Nephron (organoid): ENCODE results near the gene ATP11A.
A peak's percentile ranks its signal among the peaks of the same experiment; 100 is the strongest.

Experiments used
- H3K27ac Mint-ChIP-seq, 3 experiments: 2 replicates each; pipeline ENCODE4 v1.8.0; 2020; ENCODE audit warnings: mixed read lengths in 3 of 3, mild to moderate bottlenecking in 2 of 3, moderate library complexity in 1 of 3
- H3K27me3 Mint-ChIP-seq: 2 replicates; pipeline ENCODE4 v1.8.0; 2021; ENCODE audit warnings: low read depth, mild to moderate bottlenecking, moderate library complexity, mixed read lengths
- H3K36me3 Mint-ChIP-seq: 2 replicates; pipeline ENCODE4 v1.8.0; 2020; ENCODE audit warnings: low read depth, mixed read lengths
- H3K4me1 Mint-ChIP-seq: 2 replicates; pipeline ENCODE4 v1.8.0; 2020; ENCODE audit warnings: mixed read lengths
- H3K4me3 Mint-ChIP-seq, 3 experiments: 2 replicates each; pipeline ENCODE4 v1.8.0; 2020; ENCODE audit warnings: mild to moderate bottlenecking in 3 of 3, mixed read lengths in 3 of 3, moderate library complexity in 2 of 3
- H3K9me3 Mint-ChIP-seq: 2 replicates; pipeline ENCODE4 v1.8.0; 2020; ENCODE audit warnings: mixed read lengths
- TF ChIP-seq, protein P1 (sequence below), 3 experiments: fragments of 200-600 bp; sonication (generic); IDR thresholded peaks; one replicate each; pipeline ENCODE4 v1.5.0; 2021; ENCODE audit warnings: antibody characterized with exemption in 3 of 3; ENCODE audit not compliant: unreplicated experiment in 3 of 3

ATP11A gene

DNA sequence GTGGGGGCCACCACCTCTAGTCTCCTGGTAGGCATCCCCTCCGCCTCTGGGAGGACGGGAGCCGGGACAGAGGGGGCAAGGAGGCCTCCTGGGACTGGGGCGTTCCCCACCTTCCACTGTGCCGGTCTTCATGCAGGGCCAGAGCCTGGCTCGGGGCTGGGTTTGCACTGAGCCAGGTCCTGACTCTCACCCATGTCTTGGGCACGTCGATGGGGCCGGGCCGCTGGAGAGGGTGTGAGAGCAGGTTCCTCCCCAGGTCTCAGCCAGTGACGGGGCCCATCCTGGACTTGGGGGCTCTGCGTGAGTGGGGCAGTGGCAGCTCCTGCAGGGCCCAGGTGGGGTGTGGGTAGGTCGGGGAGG is 26.6 kb downstream of the ATP11A start:
- H3K9me3 Mint-ChIP-seq: peaks cover 13% of the 10 kb centered on the region
- H3K4me3 Mint-ChIP-seq: no peak overlapping the region
- no peak overlapping the region for H3K27ac Mint-ChIP-seq
- peaks cover 25% of the 10 kb centered on the region for H3K36me3 Mint-ChIP-seq
- TF ChIP-seq, protein P1, sequence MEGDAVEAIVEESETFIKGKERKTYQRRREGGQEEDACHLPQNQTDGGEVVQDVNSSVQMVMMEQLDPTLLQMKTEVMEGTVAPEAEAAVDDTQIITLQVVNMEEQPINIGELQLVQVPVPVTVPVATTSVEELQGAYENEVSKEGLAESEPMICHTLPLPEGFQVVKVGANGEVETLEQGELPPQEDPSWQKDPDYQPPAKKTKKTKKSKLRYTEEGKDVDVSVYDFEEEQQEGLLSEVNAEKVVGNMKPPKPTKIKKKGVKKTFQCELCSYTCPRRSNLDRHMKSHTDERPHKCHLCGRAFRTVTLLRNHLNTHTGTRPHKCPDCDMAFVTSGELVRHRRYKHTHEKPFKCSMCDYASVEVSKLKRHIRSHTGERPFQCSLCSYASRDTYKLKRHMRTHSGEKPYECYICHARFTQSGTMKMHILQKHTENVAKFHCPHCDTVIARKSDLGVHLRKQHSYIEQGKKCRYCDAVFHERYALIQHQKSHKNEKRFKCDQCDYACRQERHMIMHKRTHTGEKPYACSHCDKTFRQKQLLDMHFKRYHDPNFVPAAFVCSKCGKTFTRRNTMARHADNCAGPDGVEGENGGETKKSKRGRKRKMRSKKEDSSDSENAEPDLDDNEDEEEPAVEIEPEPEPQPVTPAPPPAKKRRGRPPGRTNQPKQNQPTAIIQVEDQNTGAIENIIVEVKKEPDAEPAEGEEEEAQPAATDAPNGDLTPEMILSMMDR (IDR thresholded peaks at IDR 0.05; ENCODE audit: unreplicated experiment in 3 of 3): no peak
- H3K27me3 Mint-ChIP-seq: peaks cover 6% of the 10 kb centered on the region
- peaks cover 53% of the 10 kb centered on the region for H3K4me1 Mint-ChIP-seq

DNA sequence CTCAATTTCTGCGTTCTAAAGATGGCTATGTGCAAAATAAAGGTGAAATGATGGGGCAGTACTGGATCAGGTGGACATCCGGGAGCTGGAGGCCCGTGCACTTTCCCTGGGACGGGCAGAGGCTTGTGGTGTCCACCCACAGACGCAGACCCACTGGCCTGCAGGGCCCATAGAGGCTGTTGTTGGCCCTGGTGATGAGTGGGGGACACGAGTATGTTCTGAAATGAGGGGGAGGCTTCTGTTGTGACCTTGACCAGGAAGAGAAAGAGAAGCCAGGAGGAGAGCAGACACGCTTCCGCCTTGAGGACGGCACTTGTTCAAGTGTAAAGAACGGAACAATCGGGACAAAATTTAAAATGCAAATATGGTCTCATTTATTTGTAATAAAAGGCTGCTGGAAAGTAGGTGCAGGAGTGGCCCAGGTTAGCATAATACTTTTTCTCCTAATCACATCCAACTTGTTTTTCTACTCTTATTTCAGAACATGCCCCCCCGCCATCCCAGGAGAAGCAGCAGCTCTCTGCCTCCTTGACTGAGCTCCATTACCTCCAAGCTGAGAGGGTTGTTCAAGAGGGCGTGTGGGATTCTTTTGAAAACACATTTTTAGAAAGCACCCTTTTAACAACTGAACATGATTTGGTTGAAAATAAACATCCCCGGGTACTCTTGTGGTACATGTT is 27.1 kb downstream of the ATP11A start:
- Mint-ChIP-seq H3K27ac (peak overlapping the region in 2 of 3 experiments; percentile 16 to 34), H3K9me3 (peaks cover 13% of the 10 kb centered on the region), H3K4me1 (peaks cover 53% of the 10 kb centered on the region), H3K36me3 (peaks cover 25% of the 10 kb centered on the region), H3K4me3 (no peak overlapping the region), H3K27me3 (peaks cover 8% of the 10 kb centered on the region)
- TF ChIP-seq, protein P1 (IDR thresholded peaks at IDR 0.05; ENCODE audit: unreplicated experiment in 3 of 3): no peak

DNA sequence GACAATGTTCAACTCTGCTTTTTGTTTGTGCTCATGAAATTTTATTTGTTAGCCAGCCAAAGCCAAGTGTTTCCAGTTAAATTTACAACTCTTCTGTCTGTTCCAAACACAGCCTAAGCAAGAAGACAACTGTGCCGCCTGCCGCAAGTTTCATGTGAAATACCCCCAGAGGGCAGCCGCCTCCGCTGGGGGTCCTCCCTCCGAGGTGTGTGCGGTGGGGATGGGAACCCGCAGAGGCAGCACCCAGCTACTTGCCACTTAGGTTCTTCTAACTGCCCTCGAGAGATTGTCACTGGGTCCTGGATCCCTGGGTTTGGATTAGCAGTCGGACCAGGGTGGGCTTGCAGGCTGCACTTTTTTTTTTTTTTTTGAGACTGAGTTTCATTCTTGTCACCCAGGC is 28.5 kb downstream of the ATP11A start:
- Mint-ChIP-seq H3K36me3 (peaks cover 25% of the 10 kb centered on the region), H3K9me3 (peaks cover 13% of the 10 kb centered on the region), H3K4me1 (peaks cover 53% of the 10 kb centered on the region), H3K27ac (no peak overlapping the region), H3K27me3 (peaks cover 14% of the 10 kb centered on the region), H3K4me3 (no peak overlapping the region)
- TF ChIP-seq, protein P1 (IDR thresholded peaks at IDR 0.05; ENCODE audit: unreplicated experiment in 3 of 3): no peak

DNA sequence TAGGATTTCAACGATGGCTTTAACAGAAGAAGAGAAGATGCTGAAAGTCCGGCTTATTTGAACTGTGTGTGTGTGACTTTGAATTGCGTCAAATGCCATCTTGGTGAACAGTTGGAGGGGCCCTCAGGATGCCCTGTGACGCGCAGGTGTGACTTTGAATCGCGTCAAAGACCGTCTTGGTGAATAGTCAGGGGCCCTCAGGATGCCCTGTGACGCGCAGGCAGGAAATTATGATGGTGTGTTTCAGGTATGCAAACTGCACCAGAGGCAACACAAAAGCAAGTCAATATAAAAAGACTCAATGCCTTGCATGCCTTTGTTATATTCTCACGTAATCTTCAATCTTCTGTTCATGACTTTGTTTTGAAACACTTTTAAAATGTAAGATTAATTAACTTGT is 29.2 kb downstream of the ATP11A start:
- Mint-ChIP-seq H3K9me3 (peaks cover 10% of the 10 kb centered on the region), H3K27me3 (peaks cover 16% of the 10 kb centered on the region), H3K4me3 (no peak overlapping the region), H3K4me1 (peaks cover 53% of the 10 kb centered on the region), H3K36me3 (peaks cover 25% of the 10 kb centered on the region), H3K27ac (peak overlapping the region in 2 of 3 experiments; percentile 34 to 45)
- TF ChIP-seq, protein P1 (IDR thresholded peaks at IDR 0.05; ENCODE audit: unreplicated experiment in 3 of 3): no peak

DNA sequence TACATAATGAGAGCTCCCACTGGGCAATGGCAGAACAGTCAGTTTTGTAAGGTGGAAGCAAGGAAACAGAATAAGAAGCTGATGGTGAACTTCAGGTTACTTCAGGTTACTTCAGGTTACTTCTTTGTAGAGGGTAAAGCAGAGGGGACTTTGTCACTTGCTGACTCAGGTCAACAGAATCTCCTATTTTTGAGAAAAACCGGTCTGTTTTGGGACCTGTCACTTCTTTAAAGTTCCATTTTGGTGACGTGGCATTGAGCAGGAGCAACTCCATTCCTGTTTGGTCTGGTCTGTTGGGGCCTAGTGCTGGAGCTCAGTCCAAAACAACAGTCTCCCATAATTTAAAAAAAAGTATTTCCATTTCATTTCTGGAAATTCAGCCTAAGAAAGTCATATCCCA is 29.7 kb downstream of the ATP11A start:
- TF ChIP-seq, protein P1 (IDR thresholded peaks at IDR 0.05; ENCODE audit: unreplicated experiment in 3 of 3): no peak
- H3K4me3 Mint-ChIP-seq: no peak overlapping the region
- peaks cover 16% of the 10 kb centered on the region for H3K27me3 Mint-ChIP-seq
- peak overlapping the region in 2 of 3 experiments; percentile 34 to 45 for H3K27ac Mint-ChIP-seq
- H3K36me3 Mint-ChIP-seq: peaks cover 23% of the 10 kb centered on the region
- H3K9me3 Mint-ChIP-seq: peaks cover 9% of the 10 kb centered on the region
- peaks cover 49% of the 10 kb centered on the region for H3K4me1 Mint-ChIP-seq

DNA sequence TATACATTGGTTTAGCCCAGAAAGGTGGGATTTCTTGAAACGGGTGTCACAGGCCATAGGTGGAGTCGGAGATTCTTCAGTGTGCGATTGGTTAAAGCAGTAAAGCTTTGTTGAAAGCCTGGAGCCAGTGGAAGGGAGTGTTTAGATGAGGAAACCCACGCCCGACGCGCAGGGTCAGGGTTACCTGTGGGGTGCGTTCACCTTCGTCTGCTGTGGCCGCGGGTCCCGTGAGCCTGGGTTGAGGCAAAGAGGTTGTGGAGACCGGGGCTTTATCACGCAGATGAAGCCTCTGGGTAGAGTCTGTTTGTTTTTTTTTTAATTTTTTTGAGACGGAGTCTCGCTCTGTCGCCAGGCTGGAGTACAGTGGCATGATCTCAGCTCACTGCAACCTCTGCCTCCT is 30.4 kb downstream of the ATP11A start:
- Mint-ChIP-seq H3K4me1 (peaks cover 46% of the 10 kb centered on the region), H3K27me3 (peaks cover 16% of the 10 kb centered on the region), H3K36me3 (peaks cover 18% of the 10 kb centered on the region), H3K9me3 (peaks cover 4% of the 10 kb centered on the region), H3K27ac (peak overlapping the region in 2 of 3 experiments; percentile 4 to 6), H3K4me3 (no peak overlapping the region)
- TF ChIP-seq, protein P1 (IDR thresholded peaks at IDR 0.05; ENCODE audit: unreplicated experiment in 3 of 3): no peak
